Neural progenitor cell (in vitro differentiated cells): ENCODE results near the gene SLTM. TPM values are rescaled to one million over a fixed set of nuclear protein-coding genes. Genes with fewer than 3 reads are reported as not detected.
"Not testable (repeated sequence)": the region's sequence is repeated elsewhere in the genome, so short reads cannot be mapped to it uniquely, and the experiment has no call there.

ENCODE experiments used
- DNase-seq: peaks from one replicate; pipeline ENCODE4 v3.0.0-alpha.2; 2016; ENCODE audit warnings: low spot score
- H2AFZ ChIP-seq: fragments of 200-600 bp; sonication (generic); replicated peaks from 2 replicates; pipeline ENCODE4 v1.6.1; 2016; ENCODE audit warnings: antibody characterized with exemption
- H3F3A ChIP-seq: fragments of 200-600 bp; sonication (generic); 2 replicates; pipeline ENCODE4 v1.6.1; 2016; ENCODE audit warnings: antibody characterized with exemption, low read depth
- H3K27ac ChIP-seq: fragments of 200-600 bp; sonication (generic); 2 replicates; pipeline ENCODE4 v1.5.1; 2016; ENCODE audit warnings: mild to moderate bottlenecking
- H3K27me3 ChIP-seq: fragments of 200-600 bp; sonication (generic); 2 replicates; pipeline ENCODE4 v1.6.1; 2016; ENCODE audit warnings: mild to moderate bottlenecking, moderate library complexity
- H3K36me3 ChIP-seq: fragments of 200-600 bp; sonication (generic); 2 replicates; pipeline ENCODE4 v1.5.1; 2016
- H3K4me1 ChIP-seq: fragments of 200-600 bp; sonication (generic); 2 replicates; pipeline ENCODE4 v1.6.1; 2016; ENCODE audit warnings: mixed run types
- H3K4me2 ChIP-seq: fragments of 200-600 bp; sonication (generic); 2 replicates; pipeline ENCODE4 v1.6.1; 2016
- H3K4me3 ChIP-seq: fragments of 200-600 bp; sonication (generic); 2 replicates; pipeline ENCODE4 v1.5.1; 2016
- H3K79me2 ChIP-seq: fragments of 200-600 bp; sonication (generic); 2 replicates; pipeline ENCODE4 v1.6.1; 2016; ENCODE audit warnings: low read depth
- H3K9ac ChIP-seq: fragments of 200-600 bp; sonication (generic); 2 replicates; pipeline ENCODE4 v1.6.1; 2016
- H3K9me3 ChIP-seq: fragments of 200-600 bp; sonication (generic); 2 replicates; pipeline ENCODE4 v1.5.1; 2016; ENCODE audit warnings: low read depth
- H4K20me1 ChIP-seq: fragments of 200-600 bp; sonication (generic); 2 replicates; pipeline ENCODE4 v1.6.1; 2016; ENCODE audit warnings: low read depth
- H3K27ac Mint-ChIP-seq: 3 replicates; pipeline ENCODE4 v1.8.0; 2021; ENCODE audit warnings: mixed read lengths
- H3K27me3 Mint-ChIP-seq: 2 replicates; pipeline ENCODE4 v1.8.0; 2022; ENCODE audit warnings: low read depth, mild to moderate bottlenecking, inconsistent platforms, moderate library complexity, mixed read lengths; ENCODE audit not compliant: insufficient read depth
- H3K36me3 Mint-ChIP-seq: 3 replicates; pipeline ENCODE4 v1.8.0; 2021; ENCODE audit warnings: mixed read lengths
- H3K4me1 Mint-ChIP-seq: 3 replicates; pipeline ENCODE4 v1.8.0; 2021; ENCODE audit warnings: mixed read lengths
- H3K4me3 Mint-ChIP-seq: 3 replicates; pipeline ENCODE4 v1.8.0; 2021; ENCODE audit warnings: mild to moderate bottlenecking, moderate library complexity, mixed read lengths
- H3K9me3 Mint-ChIP-seq: 3 replicates; pipeline ENCODE4 v1.8.0; 2020; ENCODE audit warnings: mixed read lengths
- EZH2 ChIP-seq: fragments of 200-600 bp; sonication (generic); IDR thresholded peaks from 2 replicates; pipeline ENCODE4 v1.6.1; 2017; ENCODE audit warnings: antibody characterized with exemption, mild to moderate bottlenecking, moderate library complexity
- EZH2phosphoT487 ChIP-seq: fragments of 200-600 bp; sonication (generic); IDR thresholded peaks from 2 replicates; pipeline ENCODE4 v1.6.1; 2017; ENCODE audit warnings: antibody characterized with exemption
- total RNA-seq: library from RNA; depleted of rRNA; stranded (reverse); fragments of >200 nt; gene quantifications from 2 replicates; pipeline ENCODE4 v1.2.3, GENCODE V29; 2015; ENCODE audit warnings: low replicate concordance
- TF ChIP-seq, protein P1 (sequence below): fragments of 200-600 bp; sonication (generic); IDR thresholded peaks from 2 replicates; pipeline ENCODE4 v1.5.1; 2017; ENCODE audit warnings: antibody characterized with exemption, mild to moderate bottlenecking

SLTM gene
- total RNA-seq, 1 donor from 2014 or later: 152 TPM

DNA sequence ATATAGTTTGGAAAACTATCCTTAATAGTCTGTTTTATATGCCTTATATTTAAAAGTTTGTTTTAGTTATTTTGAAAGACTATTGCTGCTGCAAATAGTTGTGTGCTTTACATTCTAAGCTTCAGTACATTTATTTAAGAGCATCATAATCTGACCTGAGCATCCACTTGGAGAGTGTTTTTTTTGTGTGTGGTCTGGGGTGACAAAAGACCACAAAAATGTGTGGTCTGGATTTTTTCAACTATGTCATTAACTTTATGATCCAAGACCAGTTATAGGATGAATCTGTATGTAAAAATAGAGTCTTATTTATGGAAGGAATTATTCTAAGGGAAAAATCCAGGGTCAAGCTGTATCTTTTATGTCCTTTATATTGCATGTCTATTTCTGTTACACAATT lies 77.4 kb downstream of the SLTM start:
- no peak for DNase-seq
- no peak for TF ChIP-seq EZH2phosphoT487
- Histone ChIP-seq H2AFZ (no peak overlapping the region), H3K4me3 (no peak overlapping the region), H3K9me3 (no peaks in the 10 kb centered on the region), H3K27me3 (no peaks in the 10 kb centered on the region), H3K79me2 (no peaks in the 10 kb centered on the region), H3F3A (no peaks in the 10 kb centered on the region), H3K9ac (no peak overlapping the region), H3K4me1 (no peaks in the 10 kb centered on the region), H3K27ac (no peak overlapping the region), H3K36me3 (no peaks in the 10 kb centered on the region), H4K20me1 (no peaks in the 10 kb centered on the region), H3K4me2 (no peak overlapping the region)
- Mint-ChIP-seq H3K27me3 (peaks cover 2% of the 10 kb centered on the region), H3K4me3 (no peak overlapping the region), H3K27ac (no peak overlapping the region), H3K9me3 (no peaks in the 10 kb centered on the region), H3K4me1 (no peaks in the 10 kb centered on the region), H3K36me3 (peaks cover 2% of the 10 kb centered on the region)

DNA sequence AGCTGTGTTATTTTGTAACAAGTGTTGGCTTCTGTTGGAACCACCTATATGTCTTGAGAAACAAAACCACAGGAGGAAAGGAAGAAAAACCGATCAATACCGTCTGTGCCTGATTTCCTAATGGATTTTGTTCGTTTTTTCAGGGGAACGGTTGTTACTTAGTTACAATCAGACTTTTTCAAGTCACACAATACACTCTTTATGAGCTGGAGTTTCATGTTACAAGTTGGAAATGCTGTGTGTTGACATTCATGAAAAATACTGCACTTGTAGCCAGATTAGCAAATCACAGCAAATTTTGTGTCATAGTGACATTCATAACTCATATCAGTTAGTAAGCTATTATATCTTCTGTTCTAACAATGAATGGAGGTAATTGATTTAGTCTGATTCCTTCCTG lies 78.9 kb downstream of the SLTM start:
- no peak overlapping the region for H3K27ac Mint-ChIP-seq
- no peak overlapping the region for H3K27ac ChIP-seq
- H3K4me3 ChIP-seq: no peak overlapping the region

DNA sequence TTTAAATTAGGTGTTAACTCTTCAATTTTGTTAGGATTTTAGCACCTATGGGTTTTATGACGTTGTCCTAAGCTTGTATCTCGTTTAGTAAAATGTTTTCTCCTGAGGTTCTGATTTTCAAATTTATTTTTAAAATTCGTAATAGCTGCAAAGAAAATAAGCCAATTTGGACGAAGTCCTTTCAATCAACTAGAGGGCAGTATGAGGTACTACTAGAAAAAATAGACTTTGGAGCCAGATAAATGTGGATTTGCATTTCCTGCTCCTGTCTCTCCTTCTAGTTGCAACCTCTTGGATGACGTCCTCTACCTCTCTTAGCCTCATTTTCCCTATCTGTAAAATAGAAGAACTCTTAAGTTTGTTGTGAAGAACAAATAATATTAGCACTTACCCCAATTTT lies 81.1 kb downstream of the SLTM start:
- DNase-seq: no peak
- TF ChIP-seq, protein P1, sequence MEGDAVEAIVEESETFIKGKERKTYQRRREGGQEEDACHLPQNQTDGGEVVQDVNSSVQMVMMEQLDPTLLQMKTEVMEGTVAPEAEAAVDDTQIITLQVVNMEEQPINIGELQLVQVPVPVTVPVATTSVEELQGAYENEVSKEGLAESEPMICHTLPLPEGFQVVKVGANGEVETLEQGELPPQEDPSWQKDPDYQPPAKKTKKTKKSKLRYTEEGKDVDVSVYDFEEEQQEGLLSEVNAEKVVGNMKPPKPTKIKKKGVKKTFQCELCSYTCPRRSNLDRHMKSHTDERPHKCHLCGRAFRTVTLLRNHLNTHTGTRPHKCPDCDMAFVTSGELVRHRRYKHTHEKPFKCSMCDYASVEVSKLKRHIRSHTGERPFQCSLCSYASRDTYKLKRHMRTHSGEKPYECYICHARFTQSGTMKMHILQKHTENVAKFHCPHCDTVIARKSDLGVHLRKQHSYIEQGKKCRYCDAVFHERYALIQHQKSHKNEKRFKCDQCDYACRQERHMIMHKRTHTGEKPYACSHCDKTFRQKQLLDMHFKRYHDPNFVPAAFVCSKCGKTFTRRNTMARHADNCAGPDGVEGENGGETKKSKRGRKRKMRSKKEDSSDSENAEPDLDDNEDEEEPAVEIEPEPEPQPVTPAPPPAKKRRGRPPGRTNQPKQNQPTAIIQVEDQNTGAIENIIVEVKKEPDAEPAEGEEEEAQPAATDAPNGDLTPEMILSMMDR: peak; percentile 12
- TF ChIP-seq EZH2: no peak
- H3K4me3 ChIP-seq: no peak overlapping the region
- Mint-ChIP-seq H3K27me3 (peaks cover 2% of the 10 kb centered on the region), H3K4me3 (no peak overlapping the region), H3K27ac (no peak overlapping the region), H3K9me3 (no peaks in the 10 kb centered on the region), H3K4me1 (no peaks in the 10 kb centered on the region), H3K36me3 (peaks cover 13% of the 10 kb centered on the region)
- no peak overlapping the region for H3K9ac ChIP-seq
- no peaks in the 10 kb centered on the region for H3K36me3 ChIP-seq
- H3K4me2 ChIP-seq: no peak overlapping the region
- no peaks in the 10 kb centered on the region for H3K79me2 ChIP-seq
- no peak overlapping the region for H2AFZ ChIP-seq
- no peaks in the 10 kb centered on the region for H3F3A ChIP-seq
- no peaks in the 10 kb centered on the region for H3K27me3 ChIP-seq
- no peak overlapping the region for H3K27ac ChIP-seq
- H4K20me1 ChIP-seq: no peaks in the 10 kb centered on the region
- H3K4me1 ChIP-seq: no peaks in the 10 kb centered on the region
- H3K9me3 ChIP-seq: no peaks in the 10 kb centered on the region

More for the DNA sequence above, 78.9 kb downstream of the SLTM start:
- Histone ChIP-seq H3F3A (no peaks in the 10 kb centered on the region), H2AFZ (no peak overlapping the region), H3K79me2 (no peaks in the 10 kb centered on the region), H3K4me2 (no peak overlapping the region), H3K9me3 (no peaks in the 10 kb centered on the region), H3K9ac (no peak overlapping the region), H3K36me3 (no peaks in the 10 kb centered on the region), H4K20me1 (no peaks in the 10 kb centered on the region), H3K27me3 (no peaks in the 10 kb centered on the region), H3K4me1 (no peaks in the 10 kb centered on the region)
- Mint-ChIP-seq H3K4me1 (no peaks in the 10 kb centered on the region), H3K9me3 (no peaks in the 10 kb centered on the region), H3K27me3 (peaks cover 2% of the 10 kb centered on the region), H3K36me3 (peaks cover 2% of the 10 kb centered on the region), H3K4me3 (no peak overlapping the region)
- no peak for DNase-seq
- TF ChIP-seq EZH2: no peak
- TF ChIP-seq EZH2phosphoT487: no peak
- TF ChIP-seq, protein P1: no peak

DNA sequence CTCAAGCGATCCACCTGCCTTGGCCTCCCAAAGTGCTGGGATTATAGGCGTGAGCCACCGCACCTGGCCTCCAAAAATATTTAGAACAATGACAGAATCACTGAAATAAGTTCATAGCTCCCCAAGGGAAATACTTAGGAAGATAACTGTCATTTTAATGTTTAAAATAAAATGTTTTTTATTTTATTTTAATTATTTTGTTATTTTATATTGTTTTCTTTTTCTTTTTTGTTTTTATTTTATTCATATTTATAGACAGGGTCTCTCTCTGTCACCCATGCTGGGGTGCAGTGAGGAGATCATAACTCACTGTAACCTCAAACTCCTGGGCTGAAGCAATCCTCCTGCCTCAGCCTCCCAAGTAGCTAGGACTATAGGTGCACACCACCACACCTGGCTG lies 82.3 kb downstream of the SLTM start:
- not testable (repeated sequence) for H3K4me1 ChIP-seq, H4K20me1 ChIP-seq, H3K27ac Mint-ChIP-seq, H3K4me3 ChIP-seq, DNase-seq, H3K36me3 ChIP-seq, H3K27ac ChIP-seq, H3K4me2 ChIP-seq, H3K79me2 ChIP-seq, H3K27me3 Mint-ChIP-seq, H3K9ac ChIP-seq, H3K9me3 Mint-ChIP-seq, H3K4me1 Mint-ChIP-seq, H2AFZ ChIP-seq, H3K27me3 ChIP-seq, H3K4me3 Mint-ChIP-seq, H3K9me3 ChIP-seq, H3F3A ChIP-seq
- peaks cover 14% of the 10 kb centered on the region for H3K36me3 Mint-ChIP-seq
